ENCODE results near the gene TMEM184A. TPM values are rescaled to one million over a fixed set of nuclear protein-coding genes. Genes with fewer than 3 reads are reported as not detected.

The TMEM184A gene
- total RNA-seq, 4 donors from 2014 or later, result 0.44 to 3.0 (median 0.70) TPM

DNA sequence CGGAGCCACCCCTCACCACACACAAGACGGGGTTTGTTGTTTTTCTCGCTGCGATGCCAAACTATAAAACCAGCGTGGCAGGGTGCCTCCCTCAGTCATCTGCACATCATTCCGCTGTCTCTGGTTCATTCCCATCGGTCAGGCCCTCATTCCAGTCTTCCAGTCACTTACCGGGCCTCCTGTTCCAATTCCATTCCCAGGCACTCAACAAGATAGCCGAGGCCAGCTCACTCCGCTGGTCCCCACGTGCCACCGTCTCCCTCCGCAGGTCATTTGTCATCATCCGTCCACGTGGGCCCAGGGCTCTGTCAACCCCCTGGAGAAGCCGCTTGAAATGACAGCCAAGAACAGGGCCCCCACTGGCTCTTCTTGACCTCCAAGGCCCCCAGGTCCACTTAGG lies 6.1 kb upstream of the TMEM184A start:
- no peak for DNase-seq
- Histone ChIP-seq H3K4me3 (replicated peaks in 1 of 3) (no peak overlapping the region), H3K4me1 (peaks cover 0 to 9% of the 10 kb centered on the region in 2 donors), H3K27ac (no peak overlapping the region), H3K36me3 (no peaks in the 10 kb centered on the region), H3K9me3 (no peaks in the 10 kb centered on the region), H3K27me3 (no peaks in the 10 kb centered on the region)
- intact Hi-C loops (cut with DNase I), result no loop called here
- TF ChIP-seq, protein P1, sequence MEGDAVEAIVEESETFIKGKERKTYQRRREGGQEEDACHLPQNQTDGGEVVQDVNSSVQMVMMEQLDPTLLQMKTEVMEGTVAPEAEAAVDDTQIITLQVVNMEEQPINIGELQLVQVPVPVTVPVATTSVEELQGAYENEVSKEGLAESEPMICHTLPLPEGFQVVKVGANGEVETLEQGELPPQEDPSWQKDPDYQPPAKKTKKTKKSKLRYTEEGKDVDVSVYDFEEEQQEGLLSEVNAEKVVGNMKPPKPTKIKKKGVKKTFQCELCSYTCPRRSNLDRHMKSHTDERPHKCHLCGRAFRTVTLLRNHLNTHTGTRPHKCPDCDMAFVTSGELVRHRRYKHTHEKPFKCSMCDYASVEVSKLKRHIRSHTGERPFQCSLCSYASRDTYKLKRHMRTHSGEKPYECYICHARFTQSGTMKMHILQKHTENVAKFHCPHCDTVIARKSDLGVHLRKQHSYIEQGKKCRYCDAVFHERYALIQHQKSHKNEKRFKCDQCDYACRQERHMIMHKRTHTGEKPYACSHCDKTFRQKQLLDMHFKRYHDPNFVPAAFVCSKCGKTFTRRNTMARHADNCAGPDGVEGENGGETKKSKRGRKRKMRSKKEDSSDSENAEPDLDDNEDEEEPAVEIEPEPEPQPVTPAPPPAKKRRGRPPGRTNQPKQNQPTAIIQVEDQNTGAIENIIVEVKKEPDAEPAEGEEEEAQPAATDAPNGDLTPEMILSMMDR (IDR thresholded peaks at IDR 0.05), result no peak
- TF ChIP-seq POLR2A (IDR thresholded peaks at IDR 0.05), result no peak
- WGBS, 2 donors, result 56% methylated on average over 16 of the region's 16 CpGs

DNA sequence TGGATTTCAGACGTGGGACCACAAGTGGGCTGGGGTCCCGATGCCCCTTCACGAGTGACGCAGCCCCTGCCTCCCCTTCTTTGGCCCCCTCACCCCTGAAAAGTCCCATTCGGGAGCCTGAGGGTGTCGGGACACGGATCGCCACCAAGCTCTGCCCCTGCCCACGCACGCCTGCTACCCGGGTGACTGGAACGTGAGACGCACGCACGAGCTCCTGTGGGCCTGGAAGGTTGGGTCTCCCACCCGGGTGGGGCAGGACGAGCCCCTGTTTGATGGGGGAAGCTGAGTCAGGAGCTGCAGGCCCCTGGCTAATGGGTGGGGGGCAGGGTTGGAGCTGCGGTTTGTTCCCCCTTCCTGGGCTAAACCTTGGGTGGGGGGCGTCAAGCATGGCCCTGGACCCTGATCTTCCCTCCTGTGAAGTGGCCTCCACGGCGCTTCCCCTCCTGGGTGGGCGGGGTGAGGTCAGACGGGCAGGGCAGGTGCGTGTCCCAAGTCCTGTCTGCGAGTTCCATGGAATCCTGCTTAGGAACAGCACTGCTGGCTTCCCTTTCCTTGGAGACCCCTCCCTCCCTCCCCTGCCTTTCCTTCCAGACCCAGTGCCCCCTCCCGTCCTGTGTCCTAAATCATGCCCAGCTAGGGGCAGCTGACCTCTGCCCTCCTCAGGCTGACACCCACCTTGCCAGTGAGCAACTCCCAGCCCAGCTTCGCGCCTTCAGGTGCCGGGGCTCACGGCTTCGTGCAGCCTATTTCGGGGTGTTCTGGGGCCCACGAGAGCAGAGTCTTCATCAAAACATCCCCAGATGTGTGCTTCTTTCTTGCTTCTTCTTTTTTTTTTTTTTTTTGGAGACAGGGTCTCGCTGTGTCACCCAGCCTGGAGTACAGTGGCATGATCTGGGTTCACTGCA lies 5.3 kb upstream of the TMEM184A start:
- Histone ChIP-seq H3K36me3 (no peaks in the 10 kb centered on the region), H3K4me1 (peaks cover 0 to 4% of the 10 kb centered on the region in 2 donors), H3K4me3 (replicated peaks in 1 of 3) (no peak overlapping the region), H3K27me3 (no peaks in the 10 kb centered on the region), H3K27ac (no peak overlapping the region), H3K9me3 (no peaks in the 10 kb centered on the region)
- 81 to 84% methylated on average over 19 to 34 of the region's 34 CpGs for whole genome bisulfite sequencing, 2 donors
- intact Hi-C loops (cut with DNase I), result no loop called here
- TF ChIP-seq, protein P1 (IDR thresholded peaks at IDR 0.05), result no peak
- TF ChIP-seq POLR2A (IDR thresholded peaks at IDR 0.05), result no peak
- no peak for DNase-seq

DNA sequence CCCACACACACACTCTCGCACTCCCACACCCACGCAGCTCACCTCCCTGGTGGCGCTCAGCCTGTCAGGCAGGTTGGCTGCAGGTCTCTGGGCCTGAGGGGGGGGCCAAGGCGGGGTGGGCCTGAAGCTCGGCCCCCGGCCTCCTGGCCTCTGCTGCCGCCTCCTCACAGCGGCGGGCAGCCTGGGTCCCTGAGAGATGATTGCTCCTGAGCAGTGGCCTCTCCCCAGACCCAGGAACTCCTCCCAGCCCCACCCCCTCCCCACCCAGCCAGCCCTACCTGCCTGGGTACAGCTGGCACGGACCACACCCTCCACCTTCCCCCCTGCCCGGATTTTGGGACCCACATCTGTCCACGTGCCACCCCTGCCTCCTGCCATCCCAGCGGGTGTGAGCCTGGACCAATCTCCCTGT lies 4.6 kb upstream of the TMEM184A start:
- DNase-seq, result no peak
- WGBS, 2 donors, result 82 to 89% methylated on average over 5 of the region's 13 CpGs
- H3K9me3 ChIP-seq, result no peaks in the 10 kb centered on the region
- no peaks in the 10 kb centered on the region for H3K36me3 ChIP-seq
- TF ChIP-seq POLR2A (IDR thresholded peaks at IDR 0.05), result no peak
- TF ChIP-seq, protein P1 (IDR thresholded peaks at IDR 0.05), result no peak
- H3K4me1 ChIP-seq, result peaks cover 0 to 8% of the 10 kb centered on the region in 2 donors
- intact Hi-C loops (cut with DNase I), result no loop called here
- no peak overlapping the region for H3K4me3 ChIP-seq (replicated peaks in 1 of 3)
- no peak overlapping the region for H3K27ac ChIP-seq
- H3K27me3 ChIP-seq, result no peaks in the 10 kb centered on the region

DNA sequence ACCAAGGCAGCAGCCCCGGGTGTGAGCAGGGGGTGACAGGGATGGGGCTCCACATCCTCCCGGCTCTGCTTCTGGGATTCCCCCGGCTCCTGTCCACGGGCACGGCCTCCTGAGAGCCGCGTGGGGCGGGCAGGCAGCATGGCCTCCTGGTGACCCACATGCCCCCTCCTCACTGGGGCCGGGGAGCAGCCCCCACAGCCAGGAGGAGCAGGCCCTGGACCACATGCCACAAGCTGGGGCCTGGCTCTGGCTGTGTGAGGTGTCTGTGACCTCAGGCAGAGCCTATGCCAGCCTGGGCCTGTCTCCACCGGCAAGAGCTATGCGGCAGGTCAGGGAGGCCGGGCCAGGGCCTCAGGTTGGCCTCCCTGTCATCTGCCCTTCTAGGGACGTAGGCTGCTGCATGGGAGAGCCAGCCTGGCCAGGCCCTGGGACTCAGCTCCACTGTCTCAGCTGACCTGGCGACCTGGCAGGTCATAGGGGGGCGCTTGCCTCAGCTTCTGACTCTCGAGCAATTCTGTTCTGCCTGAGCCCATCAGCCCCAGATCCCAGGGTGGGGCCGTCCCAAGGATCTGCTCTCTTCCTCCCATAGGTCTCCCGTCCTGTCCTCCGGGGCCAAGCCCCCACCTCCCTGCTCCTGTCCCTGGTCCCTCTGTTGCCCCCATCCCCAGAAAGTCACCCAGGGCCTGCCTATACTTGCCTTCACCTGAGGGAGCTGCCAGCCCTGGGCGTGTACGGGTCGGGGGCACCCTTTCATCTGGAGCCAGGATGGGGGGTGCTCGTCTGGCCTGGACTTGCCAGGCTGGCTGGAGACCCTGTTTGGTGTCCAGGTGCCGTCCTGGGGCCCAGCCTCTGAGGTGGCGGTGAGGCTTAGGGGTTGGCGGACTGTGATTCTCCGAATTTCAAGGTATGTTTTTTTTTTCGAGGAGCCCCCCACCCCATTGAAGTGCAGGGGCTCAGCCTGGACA lies 3.9 kb upstream of the TMEM184A start:
- no peaks in the 10 kb centered on the region for H3K27me3 ChIP-seq
- peaks cover 0 to 15% of the 10 kb centered on the region in 2 donors for H3K4me1 ChIP-seq
- 86 to 89% methylated on average over 15 to 22 of the region's 28 CpGs for WGBS, 2 donors
- no peaks in the 10 kb centered on the region for H3K36me3 ChIP-seq
- intact Hi-C loops (cut with DNase I), result loop anchor here (5.0 kb wide), 1 partner anchor 58 kb away; the partner anchor contains the start of gene INTS1
- H3K27ac ChIP-seq, result no peak overlapping the region
- no peak overlapping the region for H3K4me3 ChIP-seq (replicated peaks in 1 of 3)
- DNase-seq, result no peak
- TF ChIP-seq, protein P1 (IDR thresholded peaks at IDR 0.05), result no peak
- TF ChIP-seq POLR2A (IDR thresholded peaks at IDR 0.05), result no peak
- no peaks in the 10 kb centered on the region for H3K9me3 ChIP-seq

Measured in thyroid gland (tissue), 4 donors.